Right lobe of liver (tissue), 4 donors: ENCODE data around the gene CRYBG1.

Experiments
- CTCF ChIP-seq, 4 donors: fragments of 200-600 bp in 3 of 4; fragments of 450-650 bp in 1 of 4; IDR thresholded peaks; one replicate each; pipeline versions ENCODE4 v1.5.1 to v1.8.0; 2016 to 2022; ENCODE audit warnings: antibody characterized with exemption in 4 of 4, mild to moderate bottlenecking in 2 of 4
- POLR2A ChIP-seq: fragments of 450-650 bp; IDR thresholded peaks from one replicate; pipeline ENCODE4 v1.6.1; 2017; ENCODE audit warnings: antibody characterized with exemption, mild to moderate bottlenecking
- donor health status: DM: no; HTN: no; CAD: no.
- donor health status: DM: no; HTN: no; CAD: no.
- donor health status: DM: no; HTN: yes; CAD: no.

- TF ChIP-seq POLR2A (no peak), CTCF (IDR thresholded peaks at IDR 0.05) (no peak)
Measured at GRCh38 chr6:106527117-106527516, 166.6 kb downstream of the CRYBG1 start.
